ENCODE results near the gene HTR3A. TPM values are rescaled to one million over a fixed set of nuclear protein-coding genes. Genes with fewer than 3 reads are reported as not detected.

Gene HTR3A
- total and polyA plus RNA-seq, 2 of the 13 experiments (the other 11 are each of a cell fraction or from before 2014, with no cell fraction given), result not detected

DNA sequence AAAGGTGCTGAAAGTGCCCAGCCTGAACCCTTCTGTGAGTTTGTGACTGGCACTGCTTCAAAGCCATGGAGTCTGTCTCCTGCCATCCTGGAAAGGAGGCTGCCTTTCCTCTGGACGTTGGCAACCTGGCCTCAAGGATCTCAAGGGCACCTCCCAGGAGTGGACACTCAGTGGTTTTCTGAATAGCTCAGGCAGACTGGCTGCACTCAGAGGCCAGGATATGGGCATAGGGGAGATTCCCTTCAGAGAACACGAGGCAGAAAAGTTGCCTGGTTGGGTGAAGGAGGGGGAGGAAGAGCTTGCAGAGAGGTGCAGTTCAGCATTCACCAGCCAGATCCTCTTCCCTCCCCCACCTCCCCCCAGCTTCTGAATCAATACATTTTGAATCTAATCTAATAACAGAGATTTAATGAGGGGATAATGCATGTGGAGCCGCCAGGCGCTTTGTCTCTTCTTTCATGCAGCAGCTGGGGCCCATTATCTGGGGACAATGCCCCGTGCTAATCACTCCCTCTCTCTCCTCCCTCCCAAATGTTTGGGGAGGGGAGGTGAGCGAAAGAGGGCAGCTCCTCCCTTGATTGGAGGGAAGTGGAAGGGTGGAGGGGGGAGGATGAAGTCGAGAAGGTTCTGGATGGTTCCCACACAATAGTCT, 17.7 kb downstream of the HTR3A start:
- CTCF ChIA-PET (ENCODE audit: low intra/inter-chr PET ratio, low total read pairs), result no interaction called here
- no peak overlapping the region for H3K9ac ChIP-seq (ENCODE audit: insufficient read depth, low read depth, low read length)
- peaks cover 0 to 1% of the 10 kb centered on the region in 2 experiments; a peak in 4 of 5 replicates for H3K27me3 ChIP-seq (ENCODE audit: control insufficient read depth in 1 of 2, insufficient read depth in 2 of 2, low read length in 2 of 2)
- H3K4me1 ChIP-seq (ENCODE audit: insufficient read depth, low read length), result no peaks in the 10 kb centered on the region
- in situ Hi-C loops (cut with HindIII; ENCODE audit: extremely low pct_ligation_motif_present, low pct_unique_long_range_greater_than_20kb), result loop anchor here (5.0 kb wide), 1 partner anchor 270 kb away; no protein-coding TSS in a partner anchor
- H4K20me1 ChIP-seq (ENCODE audit: insufficient read depth, low read length), result no peaks in the 10 kb centered on the region
- no peaks in the 10 kb centered on the region for H3K9me3 ChIP-seq (ENCODE audit: low read length)
- DNase-seq (ENCODE audit: low spot score) (no peak), ATAC-seq (no peak), FAIRE-seq (no peak)
- H3K79me2 ChIP-seq (ENCODE audit: insufficient read depth, low read length), result no peaks in the 10 kb centered on the region
- POLR2A ChIA-PET, result no interaction called here
- no peak overlapping the region for H3K27ac ChIP-seq (ENCODE audit: extremely low read length, insufficient read depth, low read length)
- H3K36me3 ChIP-seq (replicated peaks in 1 of 2; ENCODE audit: control insufficient read depth in 1 of 2, insufficient read depth in 2 of 2, low read length in 2 of 2), result no peaks in the 10 kb centered on the region
- intact Hi-C loops (cut with micrococcal nuclease; ENCODE audit: unreplicated experiment), result no loop called here
- no peak overlapping the region for H3K4me2 ChIP-seq (ENCODE audit: low read depth, low read length)
- TF ChIP-seq ZNF543 (CRISPR knock-in tag; IDR thresholded peaks at IDR 0.05), result no peak
- TF ChIP-seq, protein P1, sequence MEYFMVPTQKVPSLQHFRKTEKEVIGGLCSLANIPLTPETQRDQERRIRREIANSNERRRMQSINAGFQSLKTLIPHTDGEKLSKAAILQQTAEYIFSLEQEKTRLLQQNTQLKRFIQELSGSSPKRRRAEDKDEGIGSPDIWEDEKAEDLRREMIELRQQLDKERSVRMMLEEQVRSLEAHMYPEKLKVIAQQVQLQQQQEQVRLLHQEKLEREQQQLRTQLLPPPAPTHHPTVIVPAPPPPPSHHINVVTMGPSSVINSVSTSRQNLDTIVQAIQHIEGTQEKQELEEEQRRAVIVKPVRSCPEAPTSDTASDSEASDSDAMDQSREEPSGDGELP (IDR thresholded peaks at IDR 0.05; ENCODE audit: borderline replicate concordance, low read depth), result no peak
- BruUV-seq (replicated peaks), result no TSS peak
- 8% methylated on average over 7 of the region's 7 CpGs for WGBS (ENCODE audit: low lambda C conversion rate)
- no peak overlapping the region for H2AFZ ChIP-seq (ENCODE audit: low read length)
- H3K4me3 ChIP-seq (replicated peaks in 1 of 3; ENCODE audit: insufficient read depth in 1 of 3, low read depth in 2 of 3, low read length in 3 of 3), result no peak overlapping the region

GRCh38 chr11:113994077-113994954, 19.4 kb downstream of the HTR3A start:
- Histone ChIP-seq H3K27me3 (ENCODE audit: control insufficient read depth in 1 of 2, insufficient read depth in 2 of 2, low read length in 2 of 2) (peaks cover 0 to 2% of the 10 kb centered on the region in 2 experiments; a peak in 3 of 5 replicates), H3K36me3 (replicated peaks in 1 of 2; ENCODE audit: control insufficient read depth in 1 of 2, insufficient read depth in 2 of 2, low read length in 2 of 2) (no peaks in the 10 kb centered on the region), H2AFZ (ENCODE audit: low read length) (no peak overlapping the region), H3K4me1 (ENCODE audit: insufficient read depth, low read length) (no peaks in the 10 kb centered on the region), H3K9ac (ENCODE audit: insufficient read depth, low read depth, low read length) (no peak overlapping the region), H3K9me3 (ENCODE audit: low read length) (no peaks in the 10 kb centered on the region), H3K79me2 (ENCODE audit: insufficient read depth, low read length) (no peaks in the 10 kb centered on the region), H3K4me3 (replicated peaks in 1 of 3; ENCODE audit: insufficient read depth in 1 of 3, low read depth in 2 of 3, low read length in 3 of 3) (no peak overlapping the region), H3K27ac (ENCODE audit: extremely low read length, insufficient read depth, low read length) (no peak overlapping the region), H4K20me1 (ENCODE audit: insufficient read depth, low read length) (no peaks in the 10 kb centered on the region), H3K4me2 (ENCODE audit: low read depth, low read length) (no peak overlapping the region)
- in situ Hi-C loops (cut with HindIII; ENCODE audit: extremely low pct_ligation_motif_present, low pct_unique_long_range_greater_than_20kb), result loop anchor here (5.0 kb wide), 1 partner anchor 268 kb away; no protein-coding TSS in a partner anchor
- BruUV-seq (replicated peaks), result no TSS peak
- POLR2A ChIA-PET, result no interaction called here
- no peak for FAIRE-seq
- DNase-seq (ENCODE audit: low spot score), result no peak
- TF ChIP-seq RAD21 (CRISPR knock-in tag; IDR thresholded peaks at IDR 0.05) (peak; percentile 46; the same call in 1 of the 2 replicates), TAF15 (IDR thresholded peaks at IDR 0.05; ENCODE audit: low read depth, low read length, poor library complexity, severe bottlenecking) (no peak), STAG1 (CRISPR knock-in tag; IDR thresholded peaks at IDR 0.05) (peak; percentile 67), ATAD3A (CRISPR knock-in tag; IDR thresholded peaks at IDR 0.05) (no peak), NR1H2 (CRISPR knock-in tag; IDR thresholded peaks at IDR 0.05; ENCODE audit: borderline replicate concordance, low read depth) (no peak), CTCF (CRISPR knock-in tag; IDR thresholded peaks at IDR 0.05) (peak; percentile 64), GABPA (IDR thresholded peaks at IDR 0.05; ENCODE audit: low read depth, low read length) (no peak), GABPA (CRISPR knock-in tag; IDR thresholded peaks at IDR 0.05; ENCODE audit: low read depth) (no peak), SMC3 (IDR thresholded peaks at IDR 0.05; ENCODE audit: low read length) (peak; percentile 69), ZNF678 (CRISPR knock-in tag; IDR thresholded peaks at IDR 0.05) (no peak), ZNF251 (CRISPR knock-in tag; IDR thresholded peaks at IDR 0.05) (no peak), MED1 (CRISPR knock-in tag; IDR thresholded peaks at IDR 0.05) (no peak)
- CTCF ChIA-PET (ENCODE audit: low intra/inter-chr PET ratio, low total read pairs), result interaction anchor here (1.8 to 2.5 kb wide), 3 partner anchors 98 to 267 kb away, joined by 3 to 34 read pairs (median 8); no protein-coding TSS in a partner anchor
- 0% methylated on average over 3 of the region's 6 CpGs for WGBS (ENCODE audit: low lambda C conversion rate)
- peak; percentile 63; the same call in 2 of the 3 replicates for ATAC-seq
- intact Hi-C loops (cut with micrococcal nuclease; ENCODE audit: unreplicated experiment), result loop anchor here (1.0 kb wide), 2 partner anchors 98 to 267 kb away; no protein-coding TSS in a partner anchor

All from HepG2 (cell line).